Choroid plexus epithelial cell (primary cell): Measurements from ENCODE around the gene SAMD4A.
A peak's percentile ranks its signal among the peaks of the same experiment; 100 is the strongest.

Experiments
- DNase-seq: peaks from one replicate; pipeline ENCODE4 v3.0.0-alpha.2; 2010; ENCODE audit warnings: low read depth
- H3K4me3 ChIP-seq: 2 replicates; pipeline ENCODE4 v1.5.1; 2011; ENCODE audit warnings: low read depth, mild to moderate bottlenecking, control low read depth, low read length, moderate library complexity
- CTCF ChIP-seq: conservative IDR thresholded peaks from 2 replicates; pipeline ENCODE4 v1.5.1; 2011; ENCODE audit warnings: low read depth, mild to moderate bottlenecking, control low read depth, inconsistent platforms, low read length, moderate library complexity

Gene SAMD4A

GRCh38 chr14:54686871-54687749 lies 120.2 kb downstream of the SAMD4A start:
- no peak for TF ChIP-seq CTCF
- DNase-seq = no peak
- no peak overlapping the region for H3K4me3 ChIP-seq

GRCh38 chr14:54687750-54688119 lies 120.8 kb downstream of the SAMD4A start:
- no peak for DNase-seq
- no peak for TF ChIP-seq CTCF

GRCh38 chr14:54688229-54688628 lies 121.3 kb downstream of the SAMD4A start:
- no peak overlapping the region for H3K4me3 ChIP-seq
- DNase-seq = no peak
- TF ChIP-seq CTCF = no peak

More at GRCh38 chr14:54687750-54688119, 120.8 kb downstream of the SAMD4A start:
- H3K4me3 ChIP-seq = no peak overlapping the region

- H3K4me3 ChIP-seq = no peak overlapping the region
Measured at GRCh38 chr14:54689928-54690327, 123.0 kb downstream of the SAMD4A start.

GRCh38 chr14:54690887-54691286 lies 124.0 kb downstream of the SAMD4A start:
- no peak overlapping the region for H3K4me3 ChIP-seq
- no peak for DNase-seq
- TF ChIP-seq CTCF = no peak

More at GRCh38 chr14:54689928-54690327, 123.0 kb downstream of the SAMD4A start:
- no peak for TF ChIP-seq CTCF
- no peak for DNase-seq

- TF ChIP-seq CTCF = peak; percentile 99
- peak; percentile 87 for DNase-seq
- H3K4me3 ChIP-seq = no peak overlapping the region
Measured at GRCh38 chr14:54691525-54692283, 124.8 kb downstream of the SAMD4A start.
